SKM-1 treated with dmso at 0.1 percent for 144 hours (cell line): ENCODE measurements around the gene ANKRD55.
"Not testable (repeated sequence)": the region's sequence is repeated elsewhere in the genome, so short reads cannot be mapped to it uniquely, and the experiment has no call there.

Experiments used
- DNase-seq: peaks from one replicate; lab custom pipeline; 2025; ENCODE audit not compliant: unreplicated experiment; lab: John Stamatoyannopoulos, UW

Gene ANKRD55

GRCh38 chr5:56110646-56111403 is 122.3 kb downstream of the ANKRD55 start:
- no peak for DNase-seq

- no peak for DNase-seq
Measured at GRCh38 chr5:56108246-56108645, 124.9 kb downstream of the ANKRD55 start.

- DNase-seq = no peak
Measured at GRCh38 chr5:56106837-56107236, 126.3 kb downstream of the ANKRD55 start.

- DNase-seq = no peak
Measured at GRCh38 chr5:56105511-56106291, 127.4 kb downstream of the ANKRD55 start.

- DNase-seq = no peak
Measured at GRCh38 chr5:56102889-56103288, 130.2 kb downstream of the ANKRD55 start.

GRCh38 chr5:56102207-56102606 is 130.9 kb downstream of the ANKRD55 start:
- not testable (repeated sequence) for DNase-seq

GRCh38 chr5:56101180-56101579 is 131.9 kb downstream of the ANKRD55 start:
- no peak for DNase-seq

- no peak for DNase-seq
Measured at GRCh38 chr5:56100439-56101176, 132.5 kb downstream of the ANKRD55 start.

GRCh38 chr5:56099346-56099745 is 133.8 kb downstream of the ANKRD55 start:
- DNase-seq = no peak

- no peak for DNase-seq
Measured at GRCh38 chr5:56097055-56097454, 136.1 kb downstream of the ANKRD55 start.

- no peak for DNase-seq
Measured at GRCh38 chr5:56095579-56096102, 137.5 kb downstream of the ANKRD55 start.

GRCh38 chr5:56094579-56095361 is 138.4 kb downstream of the ANKRD55 start:
- no peak for DNase-seq

- no peak for DNase-seq
Measured at GRCh38 chr5:56093970-56094369, 139.2 kb downstream of the ANKRD55 start.

GRCh38 chr5:56092115-56092514 is 141.0 kb downstream of the ANKRD55 start:
- DNase-seq = no peak

GRCh38 chr5:56091664-56092063 is 141.5 kb downstream of the ANKRD55 start:
- no peak for DNase-seq

GRCh38 chr5:56090793-56091460 is 142.2 kb downstream of the ANKRD55 start:
- no peak for DNase-seq

- DNase-seq = no peak
Measured at GRCh38 chr5:56088967-56089829, 143.9 kb downstream of the ANKRD55 start.

- no peak for DNase-seq
Measured at GRCh38 chr5:56088431-56088949, 144.6 kb downstream of the ANKRD55 start.

- no peak for DNase-seq
Measured at GRCh38 chr5:56085193-56085592, 147.9 kb downstream of the ANKRD55 start.
